Measurements from ENCODE around the gene ITFG2. TPM values are rescaled to one million over a fixed set of nuclear protein-coding genes. Genes with fewer than 3 reads are reported as not detected.
"Not testable (repeated sequence)": the region's sequence is repeated elsewhere in the genome, so short reads cannot be mapped to it uniquely, and the experiment has no call there.

The ITFG2 gene
- total and polyA plus RNA-seq, 2 experiments from 2014 or later = 17.3 to 32.6 TPM

DNA sequence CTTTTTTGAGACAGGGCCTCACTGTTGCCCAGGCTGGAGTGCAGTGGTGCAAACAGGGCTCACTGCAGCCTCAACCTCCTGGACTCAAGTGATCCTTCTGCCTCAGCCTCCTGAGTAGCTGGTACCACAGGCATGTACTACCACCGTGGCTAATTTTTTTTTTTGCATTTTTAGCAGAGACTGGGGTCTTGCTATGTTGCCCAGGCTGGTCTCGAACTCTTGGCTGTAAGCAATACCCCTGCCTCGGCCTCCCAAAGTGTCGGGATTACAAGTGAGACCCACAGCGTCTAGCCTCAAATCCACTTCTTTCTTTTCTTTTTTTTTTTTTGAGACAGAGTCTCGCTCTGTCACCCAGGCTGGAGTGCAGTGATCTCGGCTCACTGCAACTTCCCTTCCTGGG lies 50.9 kb downstream of the ITFG2 start:
- not testable (repeated sequence) for H3K79me2 ChIP-seq (replicated peaks; ENCODE audit: insufficient read depth); H3K9me3 Mint-ChIP-seq; DNase-seq (ENCODE audit: low spot score); H3K27me3 ChIP-seq (ENCODE audit: insufficient read depth); H3K9me2 ChIP-seq (ENCODE audit: insufficient read depth); H3K4me3 Mint-ChIP-seq; H4K20me1 ChIP-seq (replicated peaks; ENCODE audit: insufficient read depth); H3K4me3 ChIP-seq; H2AFZ ChIP-seq; H3K27me3 Mint-ChIP-seq (ENCODE audit: insufficient read depth, low read depth, poor library complexity); H3K4me2 ChIP-seq; H3K4me1 ChIP-seq (ENCODE audit: insufficient read depth); H3F3A ChIP-seq (replicated peaks; ENCODE audit: low read depth); H3K27ac ChIP-seq (ENCODE audit: low read depth); ATAC-seq; H3K27ac Mint-ChIP-seq; H3K4me1 Mint-ChIP-seq
- H3K36me3 Mint-ChIP-seq (ENCODE audit: low read depth) = peaks cover 94% of the 10 kb centered on the region
- peaks cover 40% of the 10 kb centered on the region for H3K36me3 ChIP-seq (ENCODE audit: insufficient read depth)

DNA sequence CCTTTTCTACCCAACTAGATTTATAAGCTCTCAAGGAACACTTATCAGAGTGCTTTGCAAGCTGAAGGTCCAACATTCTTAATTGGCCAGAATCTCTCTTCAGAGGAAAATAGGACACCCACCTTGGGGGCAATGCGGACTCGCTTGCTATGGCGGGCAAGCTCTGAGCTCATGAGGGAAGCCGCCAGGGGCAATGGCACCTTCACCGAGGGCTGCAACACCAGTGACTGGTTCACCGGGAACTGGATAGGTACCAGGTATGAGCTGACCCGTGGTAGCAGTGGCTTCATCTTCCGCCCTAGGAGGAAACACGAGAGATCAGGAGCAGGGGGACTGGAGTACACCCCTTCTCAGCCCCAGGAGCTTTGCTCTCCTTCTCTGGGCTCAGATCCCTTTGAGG lies 51.7 kb downstream of the ITFG2 start:
- Histone ChIP-seq H3K9me2 (ENCODE audit: insufficient read depth) (no peaks in the 10 kb centered on the region), H3K36me3 (ENCODE audit: insufficient read depth) (peaks cover 43% of the 10 kb centered on the region), H4K20me1 (replicated peaks; ENCODE audit: insufficient read depth) (no peaks in the 10 kb centered on the region; the same call in 1 of the 2 replicates), H3K79me2 (replicated peaks; ENCODE audit: insufficient read depth) (no peaks in the 10 kb centered on the region), H2AFZ (no peak overlapping the region), H3K4me3 (no peak overlapping the region), H3K27ac (ENCODE audit: low read depth) (no peak overlapping the region), H3F3A (replicated peaks; ENCODE audit: low read depth) (no peaks in the 10 kb centered on the region), H3K27me3 (ENCODE audit: insufficient read depth) (no peaks in the 10 kb centered on the region), H3K4me2 (no peak overlapping the region), H3K4me1 (ENCODE audit: insufficient read depth) (no peaks in the 10 kb centered on the region)
- Mint-ChIP-seq H3K4me3 (no peak overlapping the region), H3K27me3 (ENCODE audit: insufficient read depth, low read depth, poor library complexity) (peaks cover 1% of the 10 kb centered on the region), H3K27ac (no peak overlapping the region), H3K9me3 (no peaks in the 10 kb centered on the region), H3K4me1 (no peaks in the 10 kb centered on the region), H3K36me3 (ENCODE audit: low read depth) (peaks cover 94% of the 10 kb centered on the region)
- ATAC-seq = no peak
- DNase-seq (ENCODE audit: low spot score) = no peak
- no peak for TF ChIP-seq STAT1 (IDR thresholded peaks at IDR 0.05; ENCODE audit: unreplicated experiment)
- TF ChIP-seq, protein P1, sequence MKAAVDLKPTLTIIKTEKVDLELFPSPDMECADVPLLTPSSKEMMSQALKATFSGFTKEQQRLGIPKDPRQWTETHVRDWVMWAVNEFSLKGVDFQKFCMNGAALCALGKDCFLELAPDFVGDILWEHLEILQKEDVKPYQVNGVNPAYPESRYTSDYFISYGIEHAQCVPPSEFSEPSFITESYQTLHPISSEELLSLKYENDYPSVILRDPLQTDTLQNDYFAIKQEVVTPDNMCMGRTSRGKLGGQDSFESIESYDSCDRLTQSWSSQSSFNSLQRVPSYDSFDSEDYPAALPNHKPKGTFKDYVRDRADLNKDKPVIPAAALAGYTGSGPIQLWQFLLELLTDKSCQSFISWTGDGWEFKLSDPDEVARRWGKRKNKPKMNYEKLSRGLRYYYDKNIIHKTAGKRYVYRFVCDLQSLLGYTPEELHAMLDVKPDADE (IDR thresholded peaks at IDR 0.05) = no peak
- TF ChIP-seq ZNF114 (CRISPR knock-in tag; IDR thresholded peaks at IDR 0.05) = no peak
- no peak for TF ChIP-seq NANOG (IDR thresholded peaks at IDR 0.05; ENCODE audit: borderline replicate concordance)
- no peak for TF ChIP-seq POLR2AphosphoS5 (IDR thresholded peaks at IDR 0.05; ENCODE audit: low read depth)
- TF ChIP-seq EZH2 (IDR thresholded peaks at IDR 0.05; ENCODE audit: low read depth, unreplicated experiment) = no peak
- TF ChIP-seq JUNB (IDR thresholded peaks at IDR 0.05; ENCODE audit: unreplicated experiment) = no peak
- TF ChIP-seq, protein P2, sequence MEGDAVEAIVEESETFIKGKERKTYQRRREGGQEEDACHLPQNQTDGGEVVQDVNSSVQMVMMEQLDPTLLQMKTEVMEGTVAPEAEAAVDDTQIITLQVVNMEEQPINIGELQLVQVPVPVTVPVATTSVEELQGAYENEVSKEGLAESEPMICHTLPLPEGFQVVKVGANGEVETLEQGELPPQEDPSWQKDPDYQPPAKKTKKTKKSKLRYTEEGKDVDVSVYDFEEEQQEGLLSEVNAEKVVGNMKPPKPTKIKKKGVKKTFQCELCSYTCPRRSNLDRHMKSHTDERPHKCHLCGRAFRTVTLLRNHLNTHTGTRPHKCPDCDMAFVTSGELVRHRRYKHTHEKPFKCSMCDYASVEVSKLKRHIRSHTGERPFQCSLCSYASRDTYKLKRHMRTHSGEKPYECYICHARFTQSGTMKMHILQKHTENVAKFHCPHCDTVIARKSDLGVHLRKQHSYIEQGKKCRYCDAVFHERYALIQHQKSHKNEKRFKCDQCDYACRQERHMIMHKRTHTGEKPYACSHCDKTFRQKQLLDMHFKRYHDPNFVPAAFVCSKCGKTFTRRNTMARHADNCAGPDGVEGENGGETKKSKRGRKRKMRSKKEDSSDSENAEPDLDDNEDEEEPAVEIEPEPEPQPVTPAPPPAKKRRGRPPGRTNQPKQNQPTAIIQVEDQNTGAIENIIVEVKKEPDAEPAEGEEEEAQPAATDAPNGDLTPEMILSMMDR (conservative IDR thresholded peaks at IDR 0.05; ENCODE audit: low read depth in 2 of 2) = no peak
- no peak for TF ChIP-seq CREB1 (CRISPR knock-in tag; IDR thresholded peaks at IDR 0.05; ENCODE audit: low read depth)
- TF ChIP-seq, protein P3, sequence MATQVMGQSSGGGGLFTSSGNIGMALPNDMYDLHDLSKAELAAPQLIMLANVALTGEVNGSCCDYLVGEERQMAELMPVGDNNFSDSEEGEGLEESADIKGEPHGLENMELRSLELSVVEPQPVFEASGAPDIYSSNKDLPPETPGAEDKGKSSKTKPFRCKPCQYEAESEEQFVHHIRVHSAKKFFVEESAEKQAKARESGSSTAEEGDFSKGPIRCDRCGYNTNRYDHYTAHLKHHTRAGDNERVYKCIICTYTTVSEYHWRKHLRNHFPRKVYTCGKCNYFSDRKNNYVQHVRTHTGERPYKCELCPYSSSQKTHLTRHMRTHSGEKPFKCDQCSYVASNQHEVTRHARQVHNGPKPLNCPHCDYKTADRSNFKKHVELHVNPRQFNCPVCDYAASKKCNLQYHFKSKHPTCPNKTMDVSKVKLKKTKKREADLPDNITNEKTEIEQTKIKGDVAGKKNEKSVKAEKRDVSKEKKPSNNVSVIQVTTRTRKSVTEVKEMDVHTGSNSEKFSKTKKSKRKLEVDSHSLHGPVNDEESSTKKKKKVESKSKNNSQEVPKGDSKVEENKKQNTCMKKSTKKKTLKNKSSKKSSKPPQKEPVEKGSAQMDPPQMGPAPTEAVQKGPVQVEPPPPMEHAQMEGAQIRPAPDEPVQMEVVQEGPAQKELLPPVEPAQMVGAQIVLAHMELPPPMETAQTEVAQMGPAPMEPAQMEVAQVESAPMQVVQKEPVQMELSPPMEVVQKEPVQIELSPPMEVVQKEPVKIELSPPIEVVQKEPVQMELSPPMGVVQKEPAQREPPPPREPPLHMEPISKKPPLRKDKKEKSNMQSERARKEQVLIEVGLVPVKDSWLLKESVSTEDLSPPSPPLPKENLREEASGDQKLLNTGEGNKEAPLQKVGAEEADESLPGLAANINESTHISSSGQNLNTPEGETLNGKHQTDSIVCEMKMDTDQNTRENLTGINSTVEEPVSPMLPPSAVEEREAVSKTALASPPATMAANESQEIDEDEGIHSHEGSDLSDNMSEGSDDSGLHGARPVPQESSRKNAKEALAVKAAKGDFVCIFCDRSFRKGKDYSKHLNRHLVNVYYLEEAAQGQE (IDR thresholded peaks at IDR 0.05; ENCODE audit: unreplicated experiment) = no peak

Data from GM23338 (cell line).